ENCODE results near the gene SERPINB10.
"Not testable (repeated sequence)": the region's sequence is repeated elsewhere in the genome, so short reads cannot be mapped to it uniquely, and the experiment has no call there.

Gene SERPINB10

GRCh38 chr18:63908858-63909257 lies 1.1 kb downstream of the SERPINB10 start:
- no peak overlapping the region for H3K4me3 ChIP-seq (ENCODE audit: low read depth, low read length)
- H3K27me3 ChIP-seq: no peaks in the 10 kb centered on the region
- H3K36me3 ChIP-seq: no peaks in the 10 kb centered on the region
- no peaks in the 10 kb centered on the region for H3K9me3 ChIP-seq
- no peak for DNase-seq
- no peak for TF ChIP-seq CTCF (IDR thresholded peaks at IDR 0.05; ENCODE audit: low read depth, low read length)
- H3K4me1 ChIP-seq: no peaks in the 10 kb centered on the region

GRCh38 chr18:63909870-63910269 lies 2.1 kb downstream of the SERPINB10 start:
- H3K27me3 ChIP-seq: no peaks in the 10 kb centered on the region
- no peaks in the 10 kb centered on the region for H3K9me3 ChIP-seq
- no peaks in the 10 kb centered on the region for H3K36me3 ChIP-seq
- DNase-seq: no peak
- TF ChIP-seq CTCF (IDR thresholded peaks at IDR 0.05; ENCODE audit: low read depth, low read length): no peak
- no peak overlapping the region for H3K4me3 ChIP-seq (ENCODE audit: low read depth, low read length)
- no peaks in the 10 kb centered on the region for H3K4me1 ChIP-seq

- Histone ChIP-seq H3K9me3 (no peaks in the 10 kb centered on the region), H3K36me3 (no peaks in the 10 kb centered on the region), H3K27me3 (no peaks in the 10 kb centered on the region), H3K4me1 (no peaks in the 10 kb centered on the region), H3K4me3 (ENCODE audit: low read depth, low read length) (no peak overlapping the region)
- no peak for TF ChIP-seq CTCF (IDR thresholded peaks at IDR 0.05; ENCODE audit: low read depth, low read length)
- DNase-seq: no peak
Measured at GRCh38 chr18:63917817-63918216, 10.1 kb downstream of the SERPINB10 start.

- no peak for DNase-seq
- Histone ChIP-seq H3K27me3 (no peaks in the 10 kb centered on the region), H3K4me3 (ENCODE audit: low read depth, low read length) (no peak overlapping the region), H3K36me3 (no peaks in the 10 kb centered on the region), H3K9me3 (no peaks in the 10 kb centered on the region), H3K4me1 (no peaks in the 10 kb centered on the region)
- no peak for TF ChIP-seq CTCF (IDR thresholded peaks at IDR 0.05; ENCODE audit: low read depth, low read length)
Measured at GRCh38 chr18:63922049-63922448, 14.3 kb downstream of the SERPINB10 start.

- no peaks in the 10 kb centered on the region for H3K4me1 ChIP-seq
- no peaks in the 10 kb centered on the region for H3K36me3 ChIP-seq
- no peaks in the 10 kb centered on the region for H3K9me3 ChIP-seq
- H3K27me3 ChIP-seq: no peaks in the 10 kb centered on the region
- no peak overlapping the region for H3K4me3 ChIP-seq (ENCODE audit: low read depth, low read length)
- TF ChIP-seq CTCF (IDR thresholded peaks at IDR 0.05; ENCODE audit: low read depth, low read length): no peak
- no peak for DNase-seq
Measured at GRCh38 chr18:63924551-63924950, 16.8 kb downstream of the SERPINB10 start.

- DNase-seq: no peak
- no peak for TF ChIP-seq CTCF (IDR thresholded peaks at IDR 0.05; ENCODE audit: low read depth, low read length)
Measured at GRCh38 chr18:63928331-63928730, 20.6 kb downstream of the SERPINB10 start.

GRCh38 chr18:63929369-63929768 lies 21.6 kb downstream of the SERPINB10 start:
- not testable (repeated sequence) for H3K4me1 ChIP-seq; H3K27me3 ChIP-seq; H3K9me3 ChIP-seq; H3K36me3 ChIP-seq; DNase-seq; H3K4me3 ChIP-seq (ENCODE audit: low read depth, low read length)

More at GRCh38 chr18:63928331-63928730, 20.6 kb downstream of the SERPINB10 start:
- Histone ChIP-seq H3K4me3 (ENCODE audit: low read depth, low read length) (no peak overlapping the region), H3K36me3 (no peaks in the 10 kb centered on the region), H3K27me3 (no peaks in the 10 kb centered on the region), H3K4me1 (no peaks in the 10 kb centered on the region), H3K9me3 (no peaks in the 10 kb centered on the region)

All from BE2C (cell line).